ENCODE results near the gene PI4K2A. TPM values are rescaled to one million over a fixed set of nuclear protein-coding genes. Genes with fewer than 3 reads are reported as not detected.

PI4K2A gene
- total and polyA plus RNA-seq, 2 donors (not counting 3 experiments of a cell fraction or from before 2014, with no cell fraction given) = 20.4 to 24.6 TPM

GRCh38 chr10:97713826-97714400 is 73.4 kb downstream of the PI4K2A start:
- BruUV-seq (replicated peaks) = no TSS peak
- CTCF ChIA-PET = interaction anchor here (1.1 to 18.5 kb wide), 8 partner anchors 10 to 38 kb away, joined by 3 to 863 read pairs (median 5); partner anchors contain the start of genes AVPI1 and ZFYVE27
- Histone ChIP-seq H3K27me3 (ENCODE audit: control insufficient read depth in 2 of 2, insufficient read depth in 2 of 2, low read length in 2 of 2) (no peaks in the 10 kb centered on the region), H3K4me3 (replicated peaks in 1 of 3; ENCODE audit: insufficient read depth in 1 of 3, low read depth in 1 of 3, low read length in 3 of 3) (peak overlapping the region; percentile 14 to 62 (median 28)), H2AFZ (ENCODE audit: low read depth, low read length) (peak overlapping the region; percentile 1), H3K9me3 (replicated peaks; ENCODE audit: control insufficient read depth, insufficient read depth, low read length) (no peaks in the 10 kb centered on the region), H3K9me1 (replicated peaks; ENCODE audit: control insufficient read depth, extremely low read depth, insufficient read depth, low read length) (no peaks in the 10 kb centered on the region), H3K36me3 (ENCODE audit: control insufficient read depth in 2 of 2, extremely low read depth in 1 of 2, insufficient read depth in 2 of 2, low read length in 2 of 2) (peaks cover 0 to 15% of the 10 kb centered on the region in 2 experiments), H3K27ac (ENCODE audit: insufficient read depth, low read depth, low read length) (peak overlapping the region; percentile 39), H3K4me2 (ENCODE audit: insufficient read depth, low read length) (peak overlapping the region; percentile 81), H3K79me2 (ENCODE audit: control insufficient read depth, insufficient read depth, low read length) (peaks cover 34% of the 10 kb centered on the region), H4K20me1 (replicated peaks; ENCODE audit: control insufficient read depth, extremely low read depth, insufficient read depth, low read length) (no peaks in the 10 kb centered on the region), H3K9ac (replicated peaks; ENCODE audit: extremely low read depth, insufficient read depth, low read length) (peak overlapping the region; percentile 62), H3K4me1 (ENCODE audit: control insufficient read depth, extremely low read depth, insufficient read depth, low read length) (peaks cover 22% of the 10 kb centered on the region)
- FAIRE-seq (no peak), DNase-seq (ENCODE audit: low read depth, low spot score) (peak; percentile 81)
- dilution Hi-C loops (cut with MboI; ENCODE audit: extremely low pct_ligation_motif_present, low sequenced_read_pairs) (no loop called here), intact Hi-C loops (cut with micrococcal nuclease) (loop anchor here (1.0 kb wide), 1 partner anchor 27 kb away; the partner anchor contains the start of gene AVPI1)
- POLR2A ChIA-PET = interaction anchor here (1.4 kb wide), 1 partner anchor 13 kb away, joined by 5 read pairs; no protein-coding TSS in a partner anchor
- TF ChIP-seq EZH2 (IDR thresholded peaks at IDR 0.05; ENCODE audit: borderline replicate concordance, low read depth, low read length, severe bottlenecking) (no peak), FOS (IDR thresholded peaks at IDR 0.05; ENCODE audit: borderline replicate concordance, insufficient read depth, low read length) (no peak), CTCF (IDR thresholded peaks at IDR 0.05; ENCODE audit: extremely low read depth in 1 of 2, insufficient read depth in 1 of 2, low read depth in 1 of 2, low read length in 2 of 2) (peak; percentile 7 to 29), POLR2AphosphoS5 (IDR thresholded peaks at IDR 0.05; ENCODE audit: insufficient read depth, low read depth, low read length) (peak; percentile 89), MAX (IDR thresholded peaks at IDR 0.05; ENCODE audit: insufficient read depth, insufficient read length) (peak; percentile 70), MYC (IDR thresholded peaks at IDR 0.05; ENCODE audit: low read depth, low read length) (peak; percentile 39), POLR2A (IDR thresholded peaks at IDR 0.05; ENCODE audit: low read depth, low read length) (peak; percentile 81)

Measured in endothelial cell of umbilical vein (primary cell).